Fibroblast of villous mesenchyme (primary cell): ENCODE results near the gene ANKRD44. TPM values are rescaled to one million over a fixed set of nuclear protein-coding genes. Genes with fewer than 3 reads are reported as not detected.

Experiments
- DNase-seq: peaks from one replicate; pipeline ENCODE4 v3.0.0-alpha.2; 2010; ENCODE audit warnings: low read depth
- H3K4me3 ChIP-seq: 2 replicates; pipeline ENCODE4 v1.5.1; 2011; ENCODE audit warnings: low read depth, mild to moderate bottlenecking, low read length
- total RNA-seq: library from RNA; depleted of rRNA; stranded (reverse); fragments of >200 nt; gene quantifications from 2 replicates; pipeline ENCODE4 v1.2.3, GENCODE V29; 2012
- TF ChIP-seq, protein P1 (sequence below): IDR thresholded peaks from 2 replicates; pipeline ENCODE4 v1.5.1; 2012; ENCODE audit warnings: low read depth, mild to moderate bottlenecking, low read length; ENCODE audit not compliant: insufficient read depth

The ANKRD44 gene
- total RNA-seq, 1 donor: 3.9 TPM

DNA sequence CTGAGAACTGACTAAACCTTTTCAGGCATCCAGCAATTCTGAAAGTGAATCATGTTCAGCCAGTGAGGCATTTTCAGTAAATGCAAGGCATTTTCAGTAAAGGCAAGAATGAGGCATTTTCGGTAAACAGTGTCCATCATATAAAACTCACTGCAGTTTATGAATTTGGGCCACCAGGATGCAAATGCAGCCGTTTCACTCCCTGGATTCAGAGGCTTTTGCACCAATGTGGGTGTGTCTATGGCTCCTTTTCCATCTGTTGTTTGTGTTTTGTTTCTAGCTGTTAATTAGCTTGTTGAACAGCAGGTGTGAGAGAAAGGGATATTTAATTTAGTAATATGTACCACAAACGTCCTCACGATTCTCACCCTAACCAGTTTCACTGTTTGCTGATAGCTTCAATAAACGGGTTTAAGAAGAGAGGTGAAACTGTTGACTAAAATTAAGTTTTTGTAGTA lies 267.8 kb downstream of the ANKRD44 start:
- H3K4me3 ChIP-seq: no peak overlapping the region
- no peak for DNase-seq
- TF ChIP-seq, protein P1, sequence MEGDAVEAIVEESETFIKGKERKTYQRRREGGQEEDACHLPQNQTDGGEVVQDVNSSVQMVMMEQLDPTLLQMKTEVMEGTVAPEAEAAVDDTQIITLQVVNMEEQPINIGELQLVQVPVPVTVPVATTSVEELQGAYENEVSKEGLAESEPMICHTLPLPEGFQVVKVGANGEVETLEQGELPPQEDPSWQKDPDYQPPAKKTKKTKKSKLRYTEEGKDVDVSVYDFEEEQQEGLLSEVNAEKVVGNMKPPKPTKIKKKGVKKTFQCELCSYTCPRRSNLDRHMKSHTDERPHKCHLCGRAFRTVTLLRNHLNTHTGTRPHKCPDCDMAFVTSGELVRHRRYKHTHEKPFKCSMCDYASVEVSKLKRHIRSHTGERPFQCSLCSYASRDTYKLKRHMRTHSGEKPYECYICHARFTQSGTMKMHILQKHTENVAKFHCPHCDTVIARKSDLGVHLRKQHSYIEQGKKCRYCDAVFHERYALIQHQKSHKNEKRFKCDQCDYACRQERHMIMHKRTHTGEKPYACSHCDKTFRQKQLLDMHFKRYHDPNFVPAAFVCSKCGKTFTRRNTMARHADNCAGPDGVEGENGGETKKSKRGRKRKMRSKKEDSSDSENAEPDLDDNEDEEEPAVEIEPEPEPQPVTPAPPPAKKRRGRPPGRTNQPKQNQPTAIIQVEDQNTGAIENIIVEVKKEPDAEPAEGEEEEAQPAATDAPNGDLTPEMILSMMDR: no peak

DNA sequence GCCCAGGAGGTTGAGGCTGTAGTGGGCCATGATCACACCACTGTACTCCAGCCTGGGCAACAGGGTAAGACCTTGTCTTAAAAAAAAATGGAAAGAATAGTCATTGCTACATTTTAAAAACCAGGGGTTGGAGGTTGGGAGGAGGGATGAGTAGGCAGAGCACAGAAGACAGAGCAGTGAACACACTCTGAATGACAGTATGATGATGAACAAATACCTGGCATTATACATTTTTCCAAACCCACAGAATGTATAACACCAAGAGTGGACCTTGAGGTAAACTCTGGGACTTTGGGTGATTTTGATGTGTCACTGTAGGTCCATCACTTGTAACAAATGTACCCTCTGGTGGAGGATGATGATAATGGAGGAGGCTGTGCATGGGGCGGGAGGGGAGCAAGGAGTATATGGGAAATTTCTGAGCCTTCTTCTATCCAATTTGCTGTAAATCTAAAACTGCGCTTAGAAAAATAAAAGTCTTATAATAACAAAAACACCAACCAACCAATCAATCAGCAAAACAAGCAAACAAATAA lies 272.6 kb downstream of the ANKRD44 start:
- DNase-seq: no peak
- TF ChIP-seq, protein P1: no peak
- H3K4me3 ChIP-seq: no peak overlapping the region

DNA sequence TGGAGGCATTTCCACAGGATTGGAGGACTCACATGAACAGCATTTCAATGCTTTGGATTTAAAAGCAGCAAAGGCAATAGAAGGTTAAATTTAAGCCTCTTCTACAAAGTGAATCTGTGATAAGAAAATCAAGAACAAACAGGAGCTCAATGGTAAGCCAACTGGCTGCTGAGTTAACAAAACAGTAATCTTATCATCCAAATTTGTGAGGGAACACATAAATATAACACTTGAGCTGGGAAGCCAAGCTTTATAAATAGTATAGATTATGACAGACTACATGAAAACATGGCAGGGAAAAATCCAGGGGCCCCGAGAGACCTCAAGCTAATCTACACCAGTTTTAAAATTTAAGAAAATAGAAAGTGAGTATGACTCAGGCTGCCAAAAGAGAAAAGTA lies 275.6 kb downstream of the ANKRD44 start:
- DNase-seq: no peak
- TF ChIP-seq, protein P1: no peak
- H3K4me3 ChIP-seq: no peak overlapping the region

DNA sequence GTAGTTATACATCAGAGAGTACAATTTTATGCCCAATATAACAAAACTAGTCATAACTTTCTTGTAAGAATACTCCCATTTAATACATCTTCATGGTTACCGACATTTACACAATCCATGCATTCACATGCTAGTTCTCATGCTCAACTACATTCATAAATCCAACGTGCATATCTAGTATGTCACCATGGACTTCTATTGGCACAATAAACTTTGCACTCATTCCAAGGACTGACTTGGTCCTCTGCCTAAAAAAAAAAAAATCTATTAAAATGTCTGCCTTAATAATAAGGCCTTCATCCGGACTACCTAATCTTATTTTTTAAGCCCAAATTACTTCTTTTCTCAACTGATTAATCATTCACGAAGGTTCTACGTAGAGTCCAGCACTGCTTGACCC lies 276.3 kb downstream of the ANKRD44 start:
- DNase-seq: no peak
- no peak overlapping the region for H3K4me3 ChIP-seq
- TF ChIP-seq, protein P1: no peak

DNA sequence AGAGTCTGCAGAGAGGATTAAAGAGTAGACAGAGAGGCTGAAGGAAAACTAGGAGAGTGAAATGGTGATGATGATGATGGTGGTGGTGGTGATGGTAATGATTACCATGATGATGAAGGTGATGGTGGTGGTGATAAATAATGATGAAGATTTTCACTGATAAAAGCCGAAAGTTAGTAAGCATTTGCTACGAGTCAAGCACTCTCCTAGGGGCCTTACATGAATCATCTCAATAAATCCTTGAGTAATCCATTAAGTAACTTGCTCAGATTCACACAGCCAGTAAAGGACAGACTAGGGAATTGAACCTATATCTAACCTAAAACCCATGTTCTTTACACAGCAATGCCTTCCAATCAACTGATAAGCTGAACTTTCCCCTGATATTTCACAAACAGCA lies 277.4 kb downstream of the ANKRD44 start:
- TF ChIP-seq, protein P1: no peak
- no peak overlapping the region for H3K4me3 ChIP-seq
- no peak for DNase-seq

DNA sequence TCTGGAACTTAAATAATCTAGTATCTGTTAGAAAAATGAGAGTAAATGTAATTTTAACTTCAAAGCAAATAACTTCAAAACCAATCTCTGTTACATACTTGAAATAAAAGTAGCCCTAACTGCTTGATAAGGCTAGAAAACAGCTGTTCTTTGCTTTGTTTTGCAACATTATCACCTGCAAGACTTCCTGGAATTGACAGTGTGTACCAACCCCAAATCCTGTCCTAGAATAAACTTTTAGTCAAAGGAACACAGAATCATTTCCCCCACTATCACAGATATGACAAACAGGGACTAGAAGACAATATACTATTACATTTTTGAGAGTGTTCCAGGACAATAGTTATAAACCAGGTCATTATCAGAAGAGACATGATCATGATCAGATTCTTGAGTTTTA lies 278.8 kb downstream of the ANKRD44 start:
- no peak for DNase-seq
- H3K4me3 ChIP-seq: no peak overlapping the region
- TF ChIP-seq, protein P1: no peak

DNA sequence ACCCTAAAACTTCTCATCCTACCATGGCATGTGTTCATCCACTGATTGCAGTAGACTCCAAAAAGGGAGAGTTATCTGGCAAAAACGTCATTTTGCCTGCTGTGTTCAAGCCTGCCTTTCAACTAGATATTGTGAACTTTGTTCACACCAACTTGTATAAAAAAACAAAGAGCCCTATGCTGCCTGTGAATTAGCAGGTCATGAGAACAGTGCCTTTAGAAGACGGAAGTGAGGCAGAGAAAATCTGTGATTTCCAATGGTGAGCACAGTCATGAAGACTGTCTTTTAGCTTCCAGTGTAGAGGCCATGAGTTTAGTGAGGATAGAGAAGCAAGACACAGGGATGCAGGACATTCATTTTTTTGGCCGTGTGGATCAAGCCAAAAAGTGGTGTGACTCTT lies 280.5 kb downstream of the ANKRD44 start:
- DNase-seq: no peak
- H3K4me3 ChIP-seq: no peak overlapping the region
- TF ChIP-seq, protein P1: no peak
